Endothelial cell of umbilical vein (primary cell): Measurements from ENCODE around the gene HES6. TPM values are rescaled to one million over a fixed set of nuclear protein-coding genes. Genes with fewer than 3 reads are reported as not detected.

ENCODE experiments used
- BruUV-seq: library from RNA; stranded (reverse); fragments of 400-500 nt; replicated peaks from 2 replicates; lab custom pipeline; 2021; lab: Mats Ljungman, UMichigan
- CTCF ChIA-PET: fragments of 300-600, 350-600 bp; sonication (Branson Sonifier 250); formaldehyde crosslinking; loops from one replicate; lab custom pipeline; 2021; ENCODE audit warnings: antibody characterized with exemption, inconsistent platforms; lab: Charles Lee
- POLR2A ChIA-PET: fragments of 300-600, 350-600 bp; sonication (Branson Sonifier 250); formaldehyde crosslinking; loops from one replicate; lab custom pipeline; 2021; ENCODE audit warnings: antibody characterized with exemption, inconsistent platforms; lab: Charles Lee
- DNase-seq: peaks from one replicate; pipeline ENCODE4 v3.0.0-alpha.2; 2011; ENCODE audit warnings: low read depth, low spot score
- FAIRE-seq: peaks from 2 replicates; lab custom pipeline; 2011; peaks lifted over from hg19 to GRCh38; lab: Jason Lieb, UNC
- H2AFZ ChIP-seq: 2 replicates; pipeline ENCODE4 v1.6.0; 2012; ENCODE audit warnings: low read depth, low read length, control low read depth, inconsistent platforms
- H3K27ac ChIP-seq: 2 replicates; pipeline ENCODE4 v1.5.1; 2011; ENCODE audit warnings: low read depth, mild to moderate bottlenecking, control low read depth, low read length, moderate library complexity; ENCODE audit not compliant: insufficient read depth
- H3K27me3 ChIP-seq, 2 experiments: 2 replicates each; pipeline versions ENCODE4 v1.6.0 to v1.6.1; 2011; ENCODE audit warnings: low read length in 2 of 2, mixed read lengths in 1 of 2; ENCODE audit not compliant: control insufficient read depth in 2 of 2, insufficient read depth in 2 of 2
- H3K36me3 ChIP-seq, 2 experiments: 2 replicates in 1 of 2; 3 replicates in 1 of 2; pipeline ENCODE4 v1.5.1; 2011; ENCODE audit warnings: low read length in 2 of 2, mild to moderate bottlenecking in 1 of 2, moderate library complexity in 1 of 2; ENCODE audit not compliant: control insufficient read depth in 2 of 2, insufficient read depth in 2 of 2; ENCODE audit errors: extremely low read depth in 1 of 2
- H3K4me1 ChIP-seq: 3 replicates; pipeline ENCODE4 v1.5.1; 2011; ENCODE audit warnings: mild to moderate bottlenecking, low read length; ENCODE audit not compliant: control insufficient read depth, insufficient read depth; ENCODE audit errors: extremely low read depth
- H3K4me2 ChIP-seq: 2 replicates; pipeline ENCODE4 v1.6.1; 2011; ENCODE audit warnings: low read length, control low read depth, mixed read lengths; ENCODE audit not compliant: insufficient read depth
- H3K4me3 ChIP-seq, 3 experiments: fragments of 200-600 bp in 1 of 3; sonication (generic), shearing (Covaris generic) in 1 of 3; replicated peaks in 1 of 3; 2 replicates each; pipeline ENCODE4 v1.5.1; 2011 to 2016; ENCODE audit warnings: control low read depth in 3 of 3, low read length in 3 of 3, mild to moderate bottlenecking in 2 of 3, inconsistent platforms in 1 of 3, low read depth in 1 of 3, moderate library complexity in 1 of 3; ENCODE audit not compliant: insufficient read depth in 1 of 3
- H3K79me2 ChIP-seq: 2 replicates; pipeline ENCODE4 v1.6.0; 2012; ENCODE audit warnings: low read length, inconsistent platforms; ENCODE audit not compliant: control insufficient read depth, insufficient read depth
- H3K9ac ChIP-seq: replicated peaks from 2 replicates; pipeline ENCODE3; 2011; ENCODE audit warnings: low read length, control low read depth; ENCODE audit not compliant: insufficient read depth; ENCODE audit errors: extremely low read depth
- H3K9me1 ChIP-seq: replicated peaks from 3 replicates; pipeline ENCODE4 v1.6.0; 2011; ENCODE audit warnings: mild to moderate bottlenecking, low read length; ENCODE audit not compliant: control insufficient read depth, insufficient read depth; ENCODE audit errors: extremely low read depth
- H3K9me3 ChIP-seq: replicated peaks from 2 replicates; pipeline ENCODE4 v1.5.1; 2012; ENCODE audit warnings: low read length, inconsistent platforms; ENCODE audit not compliant: control insufficient read depth, insufficient read depth
- H4K20me1 ChIP-seq: replicated peaks from 2 replicates; pipeline ENCODE3; 2011; ENCODE audit warnings: mild to moderate bottlenecking, low read length; ENCODE audit not compliant: control insufficient read depth, insufficient read depth; ENCODE audit errors: extremely low read depth
- EZH2 ChIP-seq: IDR thresholded peaks from 2 replicates; pipeline ENCODE4 v1.6.1; 2012; ENCODE audit warnings: borderline replicate concordance, low read depth, mild to moderate bottlenecking, moderate library complexity, low read length, inconsistent platforms; ENCODE audit not compliant: severe bottlenecking
- FOS ChIP-seq: IDR thresholded peaks from 2 replicates; pipeline ENCODE4 v1.6.1; 2011; ENCODE audit warnings: mild to moderate bottlenecking, low read length, moderate library complexity, borderline replicate concordance; ENCODE audit not compliant: insufficient read depth
- GATA2 ChIP-seq: IDR thresholded peaks from 2 replicates; pipeline ENCODE4 v1.7.0; 2011; ENCODE audit warnings: low read depth, mild to moderate bottlenecking, moderate library complexity, mixed read lengths, low read length; ENCODE audit not compliant: insufficient read length, insufficient read depth
- JUN ChIP-seq: IDR thresholded peaks from 2 replicates; pipeline ENCODE4 v1.6.1; 2011; ENCODE audit warnings: borderline replicate concordance, low read depth; ENCODE audit not compliant: insufficient read length, insufficient read depth
- MYC ChIP-seq: IDR thresholded peaks from one replicate; pipeline ENCODE4 v1.6.1; 2011; ENCODE audit warnings: mild to moderate bottlenecking, low read depth, low read length
- POLR2A ChIP-seq: IDR thresholded peaks from 2 replicates; pipeline ENCODE4 v1.6.1; 2012; ENCODE audit warnings: low read depth, mild to moderate bottlenecking, control low read depth, low read length
- POLR2AphosphoS5 ChIP-seq: IDR thresholded peaks from 2 replicates; pipeline ENCODE4 v1.6.1; 2012; ENCODE audit warnings: low read depth, mild to moderate bottlenecking, control low read depth, low read length, moderate library complexity; ENCODE audit not compliant: insufficient read depth
- dilution Hi-C: fragments of 300-500 bp; cut with MboI; formaldehyde crosslinking; loops from one replicate; pipeline ENCODE4 v1.15.0; 2019; ENCODE audit warnings: low sequenced_read_pairs; ENCODE audit not compliant: extremely low pct_ligation_motif_present
- intact Hi-C: fragments of 100-400 bp; cut with micrococcal nuclease; formaldehyde crosslinking; loops from one replicate; pipeline ENCODE4 v1.10.0; 2022
- polyA plus RNA-seq, 4 experiments: library from polyadenylated mRNA; depleted of rRNA in 3 of 4; stranded (reverse) in 3 of 4; unstranded in 1 of 4; fragments of >200 nt; gene quantifications; 2 replicates each; pipeline versions ENCODE4 v1.2.1 to v1.2.3, GENCODE V29; 2011 to 2012; ENCODE audit warnings: missing spikeins in 1 of 4
- total RNA-seq: library from RNA; stranded (reverse); gene quantifications from 2 replicates; pipeline ENCODE4 v1.2.3, GENCODE V29; 2021
- TF ChIP-seq, protein P1 (sequence below): IDR thresholded peaks from 2 replicates; pipeline ENCODE4 v1.6.1; 2011; ENCODE audit not compliant: insufficient read depth, insufficient read length
- TF ChIP-seq, protein P2 (sequence below), 2 donors: IDR thresholded peaks; 1 replicate in 1 of 2; 2 replicates in 1 of 2; pipeline ENCODE4 v1.5.1; 2011; ENCODE audit warnings: low read length in 2 of 2, mild to moderate bottlenecking in 2 of 2, moderate library complexity in 2 of 2, control low read depth in 1 of 2, inconsistent platforms in 1 of 2, low read depth in 1 of 2; ENCODE audit not compliant: insufficient read depth in 1 of 2; ENCODE audit errors: extremely low read depth in 1 of 2

The HES6 gene
- total and polyA plus RNA-seq, 2 donors (not counting 3 experiments of a cell fraction or from before 2014, with no cell fraction given), result 2.2 to 5.1 TPM

DNA sequence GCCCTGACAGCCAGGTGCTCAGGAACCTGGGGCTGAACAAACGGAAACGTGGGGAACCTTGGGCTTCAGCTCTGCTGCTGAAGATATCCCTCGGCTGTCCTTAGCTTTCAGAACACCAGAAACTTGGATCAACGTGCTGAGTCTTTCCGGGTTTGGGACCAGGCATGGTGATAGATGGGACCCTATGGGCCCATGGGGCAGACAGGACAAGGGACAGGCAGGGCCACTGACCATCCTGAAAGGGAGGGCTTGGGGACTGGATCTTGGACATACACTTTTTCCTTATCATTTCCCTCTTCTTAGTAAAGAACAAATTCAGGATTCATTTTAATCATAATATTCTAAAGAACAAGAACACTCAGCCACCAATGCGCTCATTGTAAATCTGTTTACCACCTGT, 16.3 kb upstream of the HES6 start:
- POLR2A ChIA-PET, result no interaction called here
- BruUV-seq, result no TSS peak
- DNase-seq (no peak), FAIRE-seq (no peak)
- Histone ChIP-seq H3K27ac (no peak overlapping the region), H2AFZ (no peak overlapping the region), H3K79me2 (no peaks in the 10 kb centered on the region), H4K20me1 (no peaks in the 10 kb centered on the region), H3K9me1 (no peaks in the 10 kb centered on the region), H3K4me2 (no peak overlapping the region), H3K36me3 (peaks cover 0 to 3% of the 10 kb centered on the region in 2 experiments), H3K27me3 (no peaks in the 10 kb centered on the region), H3K9me3 (no peaks in the 10 kb centered on the region), H3K4me1 (no peaks in the 10 kb centered on the region), H3K9ac (no peak overlapping the region), H3K4me3 (no peak overlapping the region)
- no peak for TF ChIP-seq GATA2
- no peak for TF ChIP-seq MYC
- TF ChIP-seq EZH2, result no peak
- TF ChIP-seq POLR2A, result no peak
- TF ChIP-seq POLR2AphosphoS5, result no peak
- TF ChIP-seq, protein P1, sequence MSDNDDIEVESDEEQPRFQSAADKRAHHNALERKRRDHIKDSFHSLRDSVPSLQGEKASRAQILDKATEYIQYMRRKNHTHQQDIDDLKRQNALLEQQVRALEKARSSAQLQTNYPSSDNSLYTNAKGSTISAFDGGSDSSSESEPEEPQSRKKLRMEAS, result no peak
- TF ChIP-seq, protein P2, sequence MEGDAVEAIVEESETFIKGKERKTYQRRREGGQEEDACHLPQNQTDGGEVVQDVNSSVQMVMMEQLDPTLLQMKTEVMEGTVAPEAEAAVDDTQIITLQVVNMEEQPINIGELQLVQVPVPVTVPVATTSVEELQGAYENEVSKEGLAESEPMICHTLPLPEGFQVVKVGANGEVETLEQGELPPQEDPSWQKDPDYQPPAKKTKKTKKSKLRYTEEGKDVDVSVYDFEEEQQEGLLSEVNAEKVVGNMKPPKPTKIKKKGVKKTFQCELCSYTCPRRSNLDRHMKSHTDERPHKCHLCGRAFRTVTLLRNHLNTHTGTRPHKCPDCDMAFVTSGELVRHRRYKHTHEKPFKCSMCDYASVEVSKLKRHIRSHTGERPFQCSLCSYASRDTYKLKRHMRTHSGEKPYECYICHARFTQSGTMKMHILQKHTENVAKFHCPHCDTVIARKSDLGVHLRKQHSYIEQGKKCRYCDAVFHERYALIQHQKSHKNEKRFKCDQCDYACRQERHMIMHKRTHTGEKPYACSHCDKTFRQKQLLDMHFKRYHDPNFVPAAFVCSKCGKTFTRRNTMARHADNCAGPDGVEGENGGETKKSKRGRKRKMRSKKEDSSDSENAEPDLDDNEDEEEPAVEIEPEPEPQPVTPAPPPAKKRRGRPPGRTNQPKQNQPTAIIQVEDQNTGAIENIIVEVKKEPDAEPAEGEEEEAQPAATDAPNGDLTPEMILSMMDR (IDR thresholded peaks at IDR 0.05; ENCODE audit: extremely low read depth in 1 of 2, insufficient read depth in 1 of 2, low read depth in 1 of 2, low read length in 2 of 2), result no peak
- no peak for TF ChIP-seq JUN
- no peak for TF ChIP-seq FOS
- intact Hi-C loops, result loop anchor here (1.0 to 10.0 kb wide), 5 partner anchors 49 to 398 kb away; partner anchors contain the start of gene ASB1
- CTCF ChIA-PET, result interaction anchor here (1.5 to 6.0 kb wide), 2 partner anchors 8 to 16 kb away, joined by 3 to 43 read pairs; partner anchors contain the start of gene HES6
- dilution Hi-C loops, result no loop called here
